Measurements from ENCODE around the gene KCNJ1.

KCNJ1 gene

DNA sequence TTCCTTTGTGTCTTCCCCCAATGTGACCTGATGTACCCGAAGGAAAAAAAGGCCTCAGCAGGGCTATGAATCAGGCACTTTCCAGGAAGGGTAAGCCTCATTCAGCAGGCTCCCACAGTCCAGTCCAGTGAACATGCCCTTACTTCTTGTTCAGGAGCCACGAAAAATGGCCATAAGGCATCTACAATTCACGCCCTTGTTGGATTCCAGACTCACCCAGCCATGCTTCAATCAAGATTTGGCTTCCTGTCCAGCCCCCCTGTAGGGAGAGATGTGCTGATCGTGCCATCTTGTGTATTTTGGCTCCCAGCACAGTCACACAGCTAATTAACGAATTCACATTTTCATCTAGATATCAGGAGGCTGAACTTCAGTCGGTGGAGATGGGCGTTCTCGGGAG is 14.1 kb upstream of the KCNJ1 start:
- no peak for DNase-seq

DNA sequence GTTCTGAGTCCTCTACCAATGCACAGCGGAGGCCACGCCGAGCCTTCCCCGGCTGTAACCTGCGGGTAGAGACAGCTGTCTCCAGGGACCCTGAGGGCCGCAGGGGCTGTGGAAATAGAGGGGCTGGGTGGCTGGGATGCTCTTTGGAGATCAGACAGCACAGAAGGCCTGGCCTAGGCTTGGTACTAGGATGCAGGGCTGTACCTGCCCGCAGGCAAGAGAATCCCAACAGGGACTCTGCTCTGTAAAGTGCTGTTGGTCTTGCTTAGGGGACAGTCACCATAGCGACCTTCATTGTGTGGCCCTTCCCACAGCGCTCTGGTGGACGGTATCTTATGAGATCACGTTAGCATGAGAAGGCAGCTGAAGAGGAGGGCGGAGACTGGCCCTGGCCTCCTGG is 12.7 kb upstream of the KCNJ1 start:
- no peak for DNase-seq

GRCh38 chr11:128878455-128878854 is 11.4 kb upstream of the KCNJ1 start:
- no peak for DNase-seq

DNA sequence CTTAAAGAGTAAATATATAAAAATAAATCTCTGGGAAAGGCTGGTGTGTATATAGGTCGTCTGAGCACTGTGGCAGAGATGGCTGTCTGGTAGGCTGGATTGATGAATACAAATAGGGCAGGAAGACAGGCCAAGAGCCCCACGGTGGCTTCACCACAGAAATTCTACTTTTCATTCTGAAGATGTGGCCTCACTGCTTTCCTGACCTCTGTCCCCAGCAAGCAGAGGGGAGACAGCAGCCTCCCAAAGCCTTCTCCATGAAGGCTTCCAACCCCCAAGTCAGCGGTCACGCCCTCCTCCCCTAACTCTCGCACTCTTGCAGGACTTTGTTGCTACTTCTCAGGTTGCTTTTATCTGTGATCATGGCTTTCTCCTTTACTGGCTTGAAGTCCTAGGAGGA is 10.6 kb upstream of the KCNJ1 start:
- no peak for DNase-seq

GRCh38 chr11:128876133-128876650 is 9.1 kb upstream of the KCNJ1 start:
- no peak for DNase-seq

- no peak for DNase-seq
Measured at GRCh38 chr11:128874427-128874826, 7.3 kb upstream of the KCNJ1 start.

DNA sequence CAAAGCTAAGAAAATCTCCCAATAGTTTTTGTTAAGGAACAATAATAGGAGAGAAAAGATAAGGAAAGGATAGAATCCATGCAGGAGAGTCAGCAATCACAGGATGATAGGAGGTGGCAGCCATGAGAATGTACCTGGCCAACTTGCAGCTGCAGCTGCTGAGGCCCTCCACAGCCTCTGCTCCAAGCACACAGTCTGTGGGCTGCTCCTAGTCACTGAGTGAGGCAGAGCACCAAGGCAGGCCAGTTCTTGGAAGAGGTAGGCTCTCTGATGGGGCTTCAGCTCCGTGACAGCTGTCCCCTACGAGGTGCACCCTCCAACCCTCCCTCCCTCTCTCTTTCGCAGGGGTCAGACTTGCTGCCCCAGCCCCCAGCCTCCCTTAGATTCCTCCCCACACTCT is 5.5 kb upstream of the KCNJ1 start:
- no peak for DNase-seq

DNA sequence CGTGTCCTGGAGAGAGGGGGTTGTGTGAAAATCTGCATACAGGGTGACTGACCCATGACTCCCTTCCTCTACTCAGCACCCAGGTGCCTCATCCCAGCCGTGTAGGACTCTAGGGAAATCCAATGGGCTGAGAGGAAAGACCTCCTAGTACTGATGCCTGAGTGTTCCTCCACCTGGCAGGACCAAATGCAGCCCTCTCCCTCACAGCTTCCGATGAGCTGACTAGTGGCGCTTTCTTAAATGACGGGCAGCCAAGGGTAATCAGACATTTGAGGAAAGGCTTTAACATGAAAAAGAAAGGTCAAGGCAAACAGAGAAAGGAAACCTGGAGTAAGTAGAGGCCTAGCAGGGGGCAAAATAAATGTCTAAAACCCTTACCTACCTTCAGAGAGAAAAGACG is 5.0 kb upstream of the KCNJ1 start:
- no peak for DNase-seq

DNA sequence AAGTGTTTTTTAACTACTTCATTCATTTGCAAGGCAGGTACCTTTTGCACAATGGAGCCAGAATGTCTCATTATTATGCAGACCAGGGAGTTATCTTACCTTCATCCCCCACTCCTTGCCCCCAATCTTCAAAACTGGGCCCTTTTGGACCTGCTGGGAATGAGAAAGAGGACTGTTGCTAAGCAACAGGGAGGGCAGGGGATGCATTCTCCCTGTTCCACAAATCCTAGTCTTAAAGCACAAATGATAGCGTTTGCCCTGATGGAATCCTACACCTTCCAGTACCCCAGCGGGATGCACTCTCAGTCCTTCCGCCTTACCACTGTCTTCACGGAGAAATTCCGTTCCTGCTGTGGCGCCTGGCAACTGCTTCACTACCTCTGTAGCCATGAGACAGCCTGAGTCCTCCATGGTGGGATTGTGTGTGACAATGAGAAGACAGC is 4.1 kb upstream of the KCNJ1 start:
- no peak for DNase-seq

- no peak for DNase-seq
Measured at GRCh38 chr11:128868841-128869671, 2.0 kb upstream of the KCNJ1 start.

GRCh38 chr11:128865490-128865889 is 1.6 kb downstream of the KCNJ1 start:
- no peak for DNase-seq

- no peak for DNase-seq
Measured at GRCh38 chr11:128862908-128863660, 4.0 kb downstream of the KCNJ1 start.

GRCh38 chr11:128862406-128862805 is 4.7 kb downstream of the KCNJ1 start:
- no peak for DNase-seq

GRCh38 chr11:128860571-128861361 is 6.3 kb downstream of the KCNJ1 start:
- DNase-seq: no peak

DNA sequence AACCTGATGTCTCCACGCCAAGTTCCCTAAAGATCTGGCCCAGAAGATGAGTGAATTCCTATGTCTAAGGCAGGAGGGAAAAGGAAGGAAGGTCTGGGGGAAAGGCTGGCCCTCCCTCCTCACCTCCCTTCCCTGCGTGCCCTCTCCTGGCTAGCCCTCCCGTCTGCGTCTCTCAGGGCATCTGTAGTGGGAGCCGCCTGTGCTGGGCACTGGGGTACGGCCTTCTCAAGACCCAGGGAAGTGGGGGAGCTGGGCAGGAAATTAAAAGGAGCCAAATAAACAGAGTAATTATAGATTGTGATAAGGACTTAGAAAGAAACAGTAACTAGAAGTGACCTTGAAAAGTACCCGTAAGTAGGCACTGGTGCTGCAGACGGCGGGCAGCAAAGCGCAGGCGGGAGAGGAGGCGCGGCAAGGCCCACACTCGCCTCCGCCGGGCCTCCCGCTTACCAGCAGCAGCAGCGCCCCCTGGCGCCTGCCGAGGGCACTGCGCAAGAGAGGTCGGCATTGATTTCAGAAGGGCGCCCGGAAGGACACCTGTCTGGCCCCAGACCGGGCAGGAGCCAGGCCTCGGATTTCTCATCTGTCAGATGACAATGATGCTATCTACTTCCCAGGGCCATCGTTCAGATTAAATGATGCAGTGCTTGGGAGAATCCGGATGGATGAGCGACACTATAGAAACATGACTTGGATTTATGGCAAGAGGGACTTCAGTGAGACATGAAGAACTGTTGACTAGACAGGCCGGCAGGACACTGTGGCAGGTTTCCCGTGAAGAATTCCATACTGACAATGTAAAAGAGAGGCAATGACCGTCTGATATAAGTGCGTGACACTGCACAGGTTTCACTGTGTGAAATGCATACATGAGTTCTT is 7.3 kb downstream of the KCNJ1 start:
- DNase-seq: peak; percentile 74

- no peak for DNase-seq
Measured at GRCh38 chr11:128857341-128857740, 9.8 kb downstream of the KCNJ1 start.

- no peak for DNase-seq
Measured at GRCh38 chr11:128856241-128856640, 10.9 kb downstream of the KCNJ1 start.

GRCh38 chr11:128854841-128855240 is 12.3 kb downstream of the KCNJ1 start:
- DNase-seq: no peak

- DNase-seq: no peak
Measured at GRCh38 chr11:128853559-128853958, 13.5 kb downstream of the KCNJ1 start.

DNA sequence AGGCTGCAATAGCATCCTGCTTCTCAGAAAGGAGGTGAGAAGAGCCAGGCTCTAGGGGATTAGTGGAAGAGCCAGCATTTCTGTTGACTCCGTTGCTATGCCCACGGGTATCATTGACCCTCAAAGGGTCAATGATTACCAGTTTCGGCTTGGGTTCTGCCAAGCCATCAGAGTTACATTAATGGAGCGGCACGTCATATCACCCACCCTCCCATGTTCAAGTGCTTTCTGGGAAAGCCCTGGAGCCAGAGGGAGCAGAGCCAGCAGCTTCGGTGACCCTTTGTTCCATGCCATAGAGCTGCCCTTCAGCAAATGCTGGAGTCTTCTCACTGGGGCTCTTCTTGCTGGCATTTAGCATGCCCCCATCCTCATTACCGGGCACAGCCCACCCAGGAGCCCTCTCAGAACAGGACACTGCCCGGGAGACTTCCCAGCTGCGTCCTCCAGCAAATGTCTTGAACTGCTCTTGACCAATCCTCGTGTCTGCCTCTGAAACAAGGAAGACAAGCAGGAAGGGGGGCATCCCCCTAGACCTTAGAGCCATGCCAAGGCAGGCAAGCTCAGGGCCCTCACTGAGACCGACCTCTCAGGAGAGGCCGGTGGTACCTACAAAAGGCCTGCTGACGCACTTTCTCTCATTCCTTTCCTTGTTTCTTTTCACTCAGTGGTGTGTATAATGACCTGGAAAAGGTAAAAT is 14.6 kb downstream of the KCNJ1 start:
- DNase-seq: no peak

- peak; percentile 72 for DNase-seq
Measured at GRCh38 chr11:128848815-128849455, 18.2 kb downstream of the KCNJ1 start.
